ENCODE results near the gene PLCL2.
A peak's percentile ranks its signal among the peaks of the same experiment; 100 is the strongest.

PLCL2 gene

DNA sequence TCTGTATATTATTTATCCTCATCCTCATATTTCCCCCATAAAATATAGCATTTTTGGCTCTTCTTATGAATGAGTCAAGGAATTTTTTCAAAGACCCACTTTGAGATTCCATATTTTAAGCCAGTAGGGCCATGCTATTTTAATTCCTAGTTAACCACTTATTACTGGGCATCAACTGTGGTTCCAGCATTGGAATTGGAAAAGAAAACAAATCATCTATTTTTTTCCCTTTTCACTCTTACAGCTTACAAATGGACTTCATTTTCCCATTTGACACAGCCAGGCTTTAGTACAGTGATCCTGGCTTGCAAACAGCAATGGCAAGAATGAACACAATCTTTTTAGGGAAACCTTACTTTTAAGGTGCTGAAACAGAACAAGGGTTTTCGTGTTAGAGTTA lies 19.4 kb upstream of the PLCL2 start:
- DNase-seq (ENCODE audit: low read depth in 2 of 2), result no peak

DNA sequence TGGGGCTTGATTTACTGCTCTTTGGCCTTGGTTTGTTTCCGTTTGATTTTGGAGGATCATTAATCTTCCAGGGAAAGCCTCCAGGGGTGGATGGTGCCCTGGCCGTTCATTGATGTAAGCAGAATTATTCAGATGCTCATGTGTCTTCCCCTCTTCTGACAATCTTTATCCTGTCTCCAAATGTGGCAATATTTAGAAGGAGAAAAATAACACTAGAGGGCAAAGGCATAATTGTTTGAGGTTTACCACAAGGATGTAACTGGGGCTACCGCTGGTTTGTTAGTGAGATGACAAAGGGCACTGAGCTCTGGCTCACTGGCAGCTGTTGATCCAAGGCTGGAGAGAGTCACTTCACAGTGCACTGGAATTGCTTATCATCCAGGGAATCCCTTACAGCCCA lies 18.2 kb upstream of the PLCL2 start:
- DNase-seq (ENCODE audit: low read depth in 2 of 2), result no peak

DNA sequence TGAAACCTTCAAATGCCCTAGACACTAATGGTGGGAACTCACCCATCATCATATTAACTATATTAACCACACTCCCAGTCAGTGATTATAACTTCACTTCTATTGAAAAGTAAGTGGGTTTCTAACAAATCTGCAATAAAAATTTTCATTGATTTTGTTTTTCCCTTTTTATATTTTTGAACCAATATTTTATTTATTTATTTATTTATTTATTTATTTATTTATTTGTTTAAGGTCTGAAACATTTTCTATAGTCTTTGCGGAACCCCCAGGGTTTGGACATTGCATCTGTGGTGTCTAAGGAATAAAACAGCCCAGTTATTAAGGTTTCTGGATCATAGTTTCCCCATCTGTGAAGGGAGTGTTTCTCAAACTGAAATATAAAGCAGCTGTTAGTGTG lies 16.2 kb upstream of the PLCL2 start:
- DNase-seq (ENCODE audit: low read depth in 2 of 2), result no peak

DNA sequence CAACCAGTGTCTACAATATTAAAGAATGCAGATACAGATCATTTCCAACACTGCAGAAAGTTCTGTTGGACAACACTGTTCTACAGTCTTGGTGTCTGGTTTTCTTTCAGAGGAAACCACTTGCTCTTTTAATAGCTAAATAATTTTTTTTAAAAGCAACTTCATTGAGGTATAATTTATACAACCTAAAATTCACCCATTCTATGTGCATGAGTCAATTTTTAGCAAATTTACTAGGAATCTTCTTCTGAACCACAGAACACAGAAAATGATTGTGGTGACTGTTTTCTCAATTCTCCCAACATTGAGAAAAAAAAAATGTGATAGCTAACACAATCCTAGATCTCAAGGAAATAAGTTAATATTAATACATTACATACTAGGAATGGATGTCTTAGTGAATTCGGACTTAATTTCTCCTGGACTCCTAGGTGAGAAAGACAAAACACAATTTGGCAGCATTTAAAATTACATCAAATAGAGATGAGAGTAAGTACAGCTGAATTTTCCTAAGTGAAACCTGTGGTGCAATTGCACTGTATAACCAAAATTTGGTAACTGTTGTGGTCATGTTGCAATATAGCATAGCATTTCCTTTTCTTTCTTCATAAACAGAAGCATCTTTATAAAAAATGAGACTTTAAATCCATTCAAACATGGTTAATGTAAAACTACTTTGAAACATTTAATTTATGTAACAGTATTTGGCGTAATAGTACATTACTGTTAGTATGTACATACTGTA lies 15.3 kb upstream of the PLCL2 start:
- DNase-seq (ENCODE audit: low read depth in 2 of 2), result no peak

DNA sequence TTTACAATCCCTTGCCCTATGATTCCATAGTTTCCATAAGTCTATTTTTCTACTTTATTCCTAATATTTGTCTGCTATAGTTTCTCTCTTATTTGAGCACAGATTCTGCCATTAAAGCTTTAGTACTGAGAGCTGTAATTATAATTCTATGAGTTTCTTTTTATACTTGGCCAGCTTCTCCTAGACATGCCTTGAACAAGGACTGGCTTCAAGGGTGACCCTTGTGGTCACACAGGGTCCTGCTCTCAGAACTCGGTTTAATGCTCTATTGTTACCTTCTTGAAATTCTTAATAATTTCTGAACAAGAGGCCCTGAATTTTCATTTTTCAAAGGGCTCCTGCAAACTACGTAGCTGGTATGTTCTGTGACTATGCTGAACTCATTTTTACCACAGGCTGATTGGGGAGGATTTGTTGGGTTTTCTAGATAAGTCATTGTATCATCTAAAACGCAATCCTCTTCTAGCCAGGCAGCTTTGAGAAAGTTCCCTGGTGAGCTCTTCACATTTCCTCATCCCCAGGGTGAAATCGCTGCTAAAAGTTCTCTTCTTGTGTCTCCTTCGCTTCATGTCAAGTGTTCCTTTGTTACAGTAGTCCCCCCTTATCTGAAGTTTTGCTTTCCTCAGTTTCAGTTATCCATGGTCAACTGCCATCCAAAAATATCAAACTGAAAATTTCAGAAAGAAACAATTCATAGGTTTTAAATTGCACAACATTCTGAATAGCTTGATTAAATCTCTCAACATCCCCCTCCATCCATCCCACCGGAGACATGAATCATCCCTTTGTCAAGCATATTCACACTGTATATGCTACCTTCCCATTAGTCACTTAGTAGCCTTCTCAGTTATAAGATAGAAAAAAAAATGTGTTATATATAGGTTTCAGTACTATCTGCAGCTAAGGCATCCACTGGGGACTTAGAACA lies 12.6 kb upstream of the PLCL2 start:
- no peak for DNase-seq (ENCODE audit: low read depth in 2 of 2)

DNA sequence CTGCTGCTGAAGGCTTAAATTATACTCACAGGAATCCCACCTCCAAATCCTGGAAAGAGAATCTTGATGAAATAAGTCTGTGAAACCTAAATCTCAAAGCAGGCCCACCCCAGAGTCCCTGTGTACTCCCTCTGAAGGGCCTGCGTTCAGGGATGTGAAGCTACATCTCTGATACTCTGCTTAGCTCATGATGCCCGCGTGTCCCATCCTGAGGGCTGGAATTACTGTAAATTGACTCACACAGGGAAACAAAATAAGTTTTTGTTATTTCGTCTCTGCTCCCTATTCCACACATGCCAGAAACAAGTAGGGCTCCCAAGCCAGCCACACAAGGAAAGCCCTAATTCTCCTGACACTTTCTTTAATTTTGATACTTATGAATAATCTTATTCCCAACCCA lies 10.9 kb upstream of the PLCL2 start:
- no peak for DNase-seq (ENCODE audit: low read depth in 2 of 2)

DNA sequence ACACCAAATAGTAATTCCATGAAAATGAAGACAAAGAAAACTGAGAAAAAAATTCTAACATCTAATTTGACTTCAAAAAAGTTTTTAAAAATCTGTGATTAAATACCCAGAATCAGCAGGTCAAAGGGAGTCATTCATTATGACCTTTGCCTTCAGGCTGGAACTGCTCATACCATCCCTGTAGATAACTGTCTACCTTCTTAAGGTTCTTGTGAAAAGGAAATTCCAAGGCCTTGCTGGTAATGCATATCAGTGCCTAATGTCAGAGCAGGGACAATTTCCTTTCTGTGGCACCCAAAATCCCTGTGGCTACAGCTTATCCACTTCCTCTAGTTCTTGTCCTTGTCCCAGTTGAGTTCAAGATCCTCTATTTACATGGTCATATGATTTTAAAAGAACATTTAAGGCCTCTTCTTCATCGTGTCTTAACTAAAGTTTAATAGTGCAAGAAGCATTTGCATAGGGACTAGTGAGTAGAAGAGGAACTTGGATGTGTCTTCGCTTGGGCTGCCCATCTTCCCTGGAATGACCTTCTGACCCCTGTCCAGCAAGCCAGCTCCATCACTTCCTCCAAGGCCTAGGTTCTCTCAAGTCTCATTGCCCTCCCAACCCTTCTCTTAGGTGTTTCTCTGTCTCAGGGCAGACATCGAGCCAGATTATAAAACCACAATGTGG lies 8.7 kb upstream of the PLCL2 start:
- DNase-seq (ENCODE audit: low read depth in 2 of 2), result no peak

DNA sequence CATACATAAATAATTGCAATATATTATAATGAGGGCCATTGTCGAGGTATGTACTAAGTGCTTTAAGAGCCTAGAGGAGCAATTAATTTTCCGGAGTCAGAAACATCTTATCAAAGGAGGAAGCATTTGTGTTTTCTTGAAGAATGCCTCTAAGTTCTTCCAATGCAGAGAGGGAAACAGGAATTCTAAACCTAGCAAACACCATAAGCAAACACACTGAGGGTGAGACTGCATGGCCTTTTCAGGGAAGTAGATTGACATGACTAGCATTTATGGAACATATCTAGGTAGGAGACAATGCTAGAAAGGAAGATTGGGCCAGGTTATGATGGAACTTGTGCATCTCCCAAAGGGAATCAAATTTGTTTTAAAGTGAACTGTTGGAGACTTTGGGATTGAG lies 7.2 kb upstream of the PLCL2 start:
- no peak for DNase-seq (ENCODE audit: low read depth in 2 of 2)

DNA sequence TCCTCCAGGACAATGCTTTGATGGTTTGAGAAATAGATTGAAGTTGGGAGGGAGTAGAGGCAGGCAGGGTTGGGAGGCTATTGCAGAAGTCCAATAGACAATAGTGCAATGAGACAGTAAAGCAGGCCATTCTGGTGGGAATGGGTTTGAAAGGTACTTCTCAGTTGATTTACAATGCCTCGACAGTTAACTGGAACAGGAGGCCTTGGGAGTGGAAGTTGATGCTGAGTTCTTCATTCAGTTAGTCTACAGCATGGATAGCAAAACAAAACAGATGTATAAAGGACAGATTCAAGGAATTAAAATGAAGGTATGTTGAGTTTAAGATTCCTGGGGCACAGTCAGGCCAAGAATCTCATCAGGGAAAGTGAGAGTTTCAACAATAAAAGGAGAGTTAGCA lies 6.8 kb upstream of the PLCL2 start:
- DNase-seq (ENCODE audit: low read depth in 2 of 2), result no peak

DNA sequence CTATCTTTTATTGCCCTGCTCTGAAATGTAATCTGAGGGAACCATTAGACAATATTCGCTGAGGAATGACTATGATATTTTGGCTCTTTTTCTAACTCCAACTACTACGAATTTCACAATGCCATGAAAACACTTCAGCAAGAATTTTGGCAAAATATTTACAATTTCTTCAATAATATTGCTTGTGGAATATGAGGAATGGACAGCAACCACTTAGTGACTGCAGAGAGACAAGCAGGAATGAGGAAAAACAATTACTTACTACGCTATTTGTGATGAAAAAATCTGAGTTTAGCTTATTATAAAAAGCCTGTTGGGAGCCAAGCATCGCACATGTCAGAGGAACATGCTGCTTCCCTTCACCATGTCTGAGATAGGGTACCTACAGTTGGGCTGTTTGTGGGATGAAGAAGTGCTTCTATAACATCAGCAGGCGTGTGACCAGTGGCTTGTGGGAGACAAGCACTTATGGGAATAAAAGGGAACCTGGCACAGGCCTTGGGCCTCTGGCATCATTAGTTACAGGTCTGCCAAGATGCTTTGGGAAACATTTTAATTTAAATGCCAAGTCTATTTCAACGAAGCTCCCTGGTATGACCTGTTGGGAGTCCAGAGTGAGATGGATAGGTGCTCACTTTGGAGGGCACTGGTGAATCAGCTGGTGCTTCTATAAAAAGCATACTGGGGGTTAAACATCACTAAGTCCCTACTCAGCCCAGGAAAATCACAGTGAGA lies 2.7 kb upstream of the PLCL2 start:
- no peak for DNase-seq (ENCODE audit: low read depth in 2 of 2)

DNA sequence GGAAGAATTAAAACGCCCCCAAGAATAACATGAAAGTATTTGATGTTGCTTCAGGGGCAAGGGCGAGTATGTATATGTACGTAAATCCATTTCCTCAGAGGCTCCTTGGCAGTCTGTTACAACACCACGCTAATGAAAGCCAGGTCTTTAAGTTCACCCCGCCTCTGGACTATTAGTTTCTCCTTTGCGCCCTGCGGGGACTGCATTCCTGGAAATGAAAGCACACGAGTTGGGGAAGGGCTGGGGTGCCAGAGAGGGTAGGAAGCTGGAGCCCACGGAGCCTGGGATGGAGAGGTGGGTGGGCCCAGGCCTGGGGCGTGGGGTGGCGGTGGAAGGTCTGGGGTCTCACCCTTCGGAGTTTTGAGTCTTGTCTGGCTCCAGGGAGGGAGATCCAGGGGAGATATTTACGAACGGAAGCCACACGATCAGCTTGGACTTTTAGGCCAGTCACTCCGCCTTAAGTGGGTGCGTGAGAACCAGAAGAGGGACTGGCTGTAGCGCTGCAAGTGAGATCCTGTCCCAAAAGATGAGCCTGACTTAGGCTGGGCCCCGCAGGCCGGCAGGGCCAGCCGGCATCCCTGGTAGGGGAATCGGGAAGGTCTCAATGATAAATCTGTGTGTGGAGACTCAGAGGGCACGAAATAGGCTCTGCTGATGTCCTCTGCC lies 1.6 kb upstream of the PLCL2 start:
- DNase-seq (ENCODE audit: low read depth in 2 of 2), result no peak

DNA sequence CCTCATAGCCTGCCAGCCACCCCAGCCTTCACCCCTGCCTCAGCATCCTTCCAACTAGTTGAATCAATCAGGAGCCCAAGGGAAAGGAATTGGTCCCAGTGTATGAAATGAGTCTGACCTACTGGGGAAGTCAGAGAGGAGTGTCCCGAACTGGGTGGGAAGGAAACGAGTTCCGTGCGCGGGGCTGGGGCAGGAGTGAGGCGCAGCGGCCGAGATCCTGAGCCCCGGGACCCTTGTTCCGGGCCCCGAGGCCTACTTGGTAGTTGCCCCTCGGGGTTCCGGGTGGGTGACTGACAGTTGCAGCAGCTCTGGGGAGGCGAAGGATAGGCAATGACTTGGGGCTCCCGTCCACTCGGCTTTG lies 1.1 kb upstream of the PLCL2 start:
- no peak for DNase-seq (ENCODE audit: low read depth in 2 of 2)

DNA sequence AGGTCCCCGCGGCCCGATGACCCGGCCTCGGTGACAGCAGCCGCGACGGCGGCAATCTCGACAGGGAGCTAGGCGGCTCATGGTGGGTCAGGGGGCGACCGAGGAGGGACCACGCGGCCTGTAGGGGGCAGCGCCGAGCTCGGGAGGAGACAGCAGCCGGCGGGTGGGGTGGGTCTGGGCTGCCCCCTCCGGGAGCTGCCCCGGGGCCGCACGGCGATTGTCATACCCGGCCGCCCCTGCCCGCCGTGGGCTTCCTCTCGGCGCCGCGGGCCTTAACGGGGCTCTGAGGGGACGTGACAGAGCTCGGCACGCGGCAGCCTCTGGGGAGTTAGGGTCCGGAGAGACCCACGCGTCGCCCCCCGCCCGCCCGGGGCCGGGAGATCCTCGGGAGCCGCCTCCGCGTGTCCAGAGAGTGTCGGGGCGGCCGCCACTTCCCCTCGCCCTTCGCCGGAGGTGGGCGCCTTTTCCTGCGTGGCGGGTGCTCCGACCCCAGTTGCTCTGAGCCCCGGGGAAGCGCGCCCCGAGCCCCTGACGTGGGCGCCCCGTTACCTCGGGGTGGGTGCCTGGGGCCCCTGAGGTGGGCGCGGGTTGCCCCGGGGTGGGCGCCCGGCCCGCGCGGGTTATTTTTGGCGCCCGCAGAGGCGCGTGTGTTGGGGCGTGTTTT lies 539 bp upstream of the PLCL2 start:
- DNase-seq (ENCODE audit: low read depth in 2 of 2), result peak; percentile 46 to 73

DNA sequence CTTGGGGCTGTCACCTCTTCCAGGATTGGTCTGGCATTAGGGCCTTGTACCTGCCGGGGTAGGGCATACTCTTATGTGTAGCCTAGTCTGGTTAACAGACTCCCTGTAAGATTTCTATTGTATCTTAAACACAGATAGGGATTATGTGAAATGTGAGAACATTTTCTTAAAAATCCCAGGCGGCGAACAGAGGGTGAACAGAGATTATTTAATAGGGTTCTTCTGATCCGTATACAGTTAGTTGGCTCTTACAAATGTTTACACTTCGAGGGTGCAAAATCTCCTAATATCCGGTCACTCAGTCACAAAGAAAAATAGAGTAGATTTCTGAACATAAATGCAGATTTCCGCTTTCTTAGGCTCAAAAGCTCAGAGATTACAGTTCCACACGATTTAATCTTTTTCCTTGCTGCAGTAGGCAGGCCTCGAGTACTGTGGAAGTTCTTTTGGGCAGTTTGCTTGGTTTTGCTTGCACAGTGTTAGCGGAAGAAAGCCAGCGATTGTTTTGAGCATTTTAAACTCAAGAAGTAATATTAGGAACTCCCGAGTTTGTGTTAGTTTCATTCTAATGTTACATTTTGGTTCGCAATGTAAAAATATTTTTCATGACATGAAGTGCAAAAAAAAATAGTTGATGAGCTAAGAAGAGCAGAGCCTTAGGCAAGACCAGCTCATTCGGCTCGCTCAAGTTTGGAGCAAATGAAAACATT lies 993 bp downstream of the PLCL2 start:
- no peak for DNase-seq (ENCODE audit: low read depth in 2 of 2)

DNA sequence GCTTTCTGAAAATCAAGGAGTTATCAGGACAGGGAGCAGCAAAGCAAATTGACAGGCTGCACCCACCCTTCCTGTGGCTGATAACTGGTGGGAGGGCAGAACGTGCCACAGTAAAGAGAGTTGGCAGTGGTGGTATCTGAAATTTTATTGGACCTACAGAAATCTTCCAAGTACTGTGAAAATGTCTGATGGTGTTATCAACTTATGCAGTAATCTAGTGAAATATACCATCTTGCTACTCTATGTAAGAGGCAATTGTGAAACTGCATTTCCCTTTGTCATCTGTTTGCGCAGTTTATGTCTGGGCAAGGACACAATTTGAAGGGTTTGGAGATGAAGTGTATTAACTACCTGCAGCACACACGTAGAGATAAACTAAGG lies 1.5 kb downstream of the PLCL2 start:
- DNase-seq (ENCODE audit: low read depth in 2 of 2), result no peak

DNA sequence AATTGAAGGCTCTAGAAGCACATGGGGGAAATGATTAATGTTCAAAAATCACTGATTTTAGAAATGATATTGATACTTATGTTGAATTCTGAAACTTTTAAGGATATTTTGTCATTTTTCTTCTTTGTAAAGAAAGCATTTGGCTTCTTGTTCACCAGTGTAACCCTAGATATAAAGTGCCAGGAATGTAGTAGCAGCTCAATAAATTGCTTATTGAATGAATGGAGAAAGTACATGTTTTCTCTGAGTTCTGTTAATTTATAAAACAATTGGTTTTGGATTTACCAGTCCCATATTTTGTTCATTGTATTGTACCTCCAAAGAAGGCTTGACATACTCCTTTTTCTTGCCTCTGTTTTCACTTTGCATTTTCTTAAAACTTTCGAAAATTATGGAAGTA lies 2.4 kb downstream of the PLCL2 start:
- no peak for DNase-seq (ENCODE audit: low read depth in 2 of 2)

DNA sequence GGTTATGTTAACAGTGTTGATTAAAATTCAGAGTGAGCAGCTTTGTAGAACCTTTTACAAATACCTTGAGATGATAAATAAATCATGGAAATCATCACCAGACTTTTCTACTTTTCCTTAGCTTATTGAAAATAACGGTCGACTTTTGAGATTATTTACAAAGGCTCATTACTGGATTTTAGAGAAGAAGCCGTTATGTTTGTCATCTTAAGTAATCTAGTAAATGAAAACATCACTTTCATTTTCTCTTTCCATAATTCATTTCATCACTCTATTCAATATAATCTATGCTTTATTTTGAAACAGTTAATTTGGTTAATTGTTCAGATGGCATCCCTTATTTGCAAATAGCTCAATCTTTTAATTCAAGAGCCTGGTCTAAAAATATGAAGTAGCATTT lies 3.6 kb downstream of the PLCL2 start:
- no peak for DNase-seq (ENCODE audit: low read depth in 2 of 2)

DNA sequence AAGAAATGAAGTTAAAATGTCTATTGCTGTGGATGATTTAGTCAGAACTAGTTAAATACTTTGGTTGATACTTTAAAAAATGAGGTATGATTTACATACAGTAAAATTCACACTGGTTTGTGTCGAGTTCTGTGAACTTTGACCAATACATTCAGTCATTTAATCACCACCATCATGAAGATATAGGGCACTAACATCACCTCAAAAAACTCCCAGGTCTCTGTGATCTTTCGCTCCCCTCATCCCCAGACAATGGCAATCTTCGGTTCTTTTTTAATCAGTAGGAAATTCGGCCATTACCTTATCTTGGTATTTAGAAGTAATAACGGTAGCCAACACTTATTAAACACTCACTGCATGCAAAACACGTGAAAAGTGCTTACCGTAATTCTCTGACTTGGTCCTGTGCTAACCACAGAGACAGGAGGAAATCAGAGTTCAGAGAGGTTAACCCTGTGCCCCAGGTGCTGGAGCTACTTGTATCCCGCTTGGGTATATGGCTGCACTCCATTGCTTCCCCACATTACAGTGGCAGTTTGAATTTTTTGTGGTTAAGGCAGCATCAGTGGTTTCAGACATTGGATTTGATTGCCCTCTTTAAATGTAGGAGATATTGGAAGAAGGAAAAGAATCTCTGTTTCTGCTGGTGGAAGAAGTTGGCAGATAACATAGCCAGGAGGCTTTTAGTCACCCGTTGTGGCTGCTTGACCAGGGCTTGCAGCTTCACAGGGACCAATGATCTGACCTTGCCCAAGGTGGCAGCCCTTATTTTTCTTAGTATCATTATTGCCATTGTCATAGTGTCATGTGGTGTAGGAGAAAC lies 4.2 kb downstream of the PLCL2 start:
- no peak for DNase-seq (ENCODE audit: low read depth in 2 of 2)

DNA sequence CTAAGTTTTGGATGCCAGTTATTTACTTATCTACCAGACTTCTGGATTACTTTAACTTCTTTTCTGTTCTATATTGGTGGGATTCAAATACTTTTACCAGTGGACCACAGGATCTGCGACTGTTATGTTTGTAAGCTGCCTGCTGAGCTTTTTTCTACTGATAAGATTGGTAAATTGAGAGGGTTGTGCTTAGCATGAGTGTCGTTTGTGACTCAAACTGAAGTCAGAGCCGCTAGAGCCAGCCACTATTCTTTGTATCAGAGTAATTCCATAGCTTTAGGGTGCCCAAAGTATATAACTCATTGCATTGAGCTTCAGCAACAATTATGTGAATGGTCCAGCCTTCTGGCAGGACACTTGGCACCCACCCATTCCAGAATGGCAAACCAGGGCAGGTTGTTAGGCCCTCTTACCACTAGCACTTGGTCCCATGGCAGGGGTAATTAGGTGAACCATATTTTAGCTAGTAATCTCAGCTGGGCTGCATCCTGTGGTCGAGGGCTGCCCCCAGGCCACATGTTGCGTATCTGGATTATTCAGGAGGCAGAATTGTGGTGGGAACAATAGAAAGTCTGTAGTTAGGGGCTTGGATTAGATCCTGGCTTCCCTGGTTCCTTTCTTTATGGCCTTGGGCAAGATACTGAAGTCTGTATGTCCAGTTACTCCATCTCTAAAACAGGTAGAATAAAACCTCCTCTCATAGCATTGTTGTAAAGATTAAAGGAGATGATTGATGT lies 6.0 kb downstream of the PLCL2 start:
- DNase-seq (ENCODE audit: low read depth in 2 of 2), result no peak

Measured in stimulated activated CD4-positive, alpha-beta T cell treated with anti-CD3 and anti-CD28 coated beads, Interleukin-12 subunit alpha, Interleukin-12 subunit beta, amount 100 ng/mL, for 24 hours (primary cell).